KOPT-K1 (cell line): ENCODE results near the gene PTGIS.

Experiments
- H3K27ac ChIP-seq: fragments of 200-600 bp; sonication (generic); 2 replicates; pipeline ENCODE4 v1.5.1; 2016; ENCODE audit warnings: antibody characterized with exemption, mild to moderate bottlenecking, low read depth, low read length; ENCODE audit not compliant: poor library complexity, severe bottlenecking
- H3K36me3 ChIP-seq: fragments of 200-600 bp; sonication (generic); 2 replicates; pipeline ENCODE4 v1.5.1; 2017; ENCODE audit warnings: antibody characterized with exemption, mild to moderate bottlenecking, low read length, moderate library complexity; ENCODE audit not compliant: insufficient read depth
- H3K9me3 ChIP-seq: fragments of 200-600 bp; sonication (generic); 2 replicates; pipeline ENCODE4 v1.5.1; 2017; ENCODE audit warnings: antibody characterized with exemption, low read length, mild to moderate bottlenecking; ENCODE audit not compliant: insufficient read depth, poor library complexity, severe bottlenecking

PTGIS gene

DNA sequence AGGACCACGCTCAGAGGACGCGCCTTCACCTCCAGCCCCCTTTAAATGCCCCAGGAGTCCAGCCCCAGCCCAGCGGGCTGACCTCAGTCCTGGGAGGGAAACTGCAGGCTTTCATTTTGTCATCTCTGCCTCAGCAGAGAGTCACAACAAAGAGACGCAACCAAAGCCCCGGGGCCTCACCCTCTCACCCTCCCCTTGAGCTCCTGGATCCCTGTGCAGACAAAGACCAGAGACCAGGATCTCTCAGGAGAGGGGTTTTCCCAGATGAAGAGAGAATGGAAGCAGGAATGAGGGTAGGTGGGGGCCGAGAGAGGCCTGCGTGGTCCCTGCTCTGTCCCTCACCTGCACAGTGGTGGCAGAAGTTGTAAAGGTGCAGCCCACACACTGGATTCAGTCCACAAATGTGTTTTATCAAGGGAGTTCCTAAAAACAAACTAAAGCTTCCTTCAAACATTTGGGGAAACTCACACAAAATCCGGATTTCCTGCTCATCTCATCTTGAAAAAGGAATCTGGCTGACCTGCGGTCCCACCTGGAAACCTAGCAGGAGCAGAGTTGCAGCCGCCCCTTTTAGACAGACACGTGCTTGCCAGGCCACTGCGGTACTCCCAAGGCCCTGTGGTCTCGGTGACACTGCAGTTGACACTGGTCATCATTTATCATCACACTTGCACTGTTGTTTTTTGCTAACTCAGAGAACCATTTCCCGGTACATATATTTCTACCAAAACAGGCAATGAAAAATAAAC is 27.1 kb downstream of the PTGIS start:
- Histone ChIP-seq H3K27ac (no peak overlapping the region), H3K9me3 (peaks cover 17% of the 10 kb centered on the region), H3K36me3 (no peaks in the 10 kb centered on the region)

DNA sequence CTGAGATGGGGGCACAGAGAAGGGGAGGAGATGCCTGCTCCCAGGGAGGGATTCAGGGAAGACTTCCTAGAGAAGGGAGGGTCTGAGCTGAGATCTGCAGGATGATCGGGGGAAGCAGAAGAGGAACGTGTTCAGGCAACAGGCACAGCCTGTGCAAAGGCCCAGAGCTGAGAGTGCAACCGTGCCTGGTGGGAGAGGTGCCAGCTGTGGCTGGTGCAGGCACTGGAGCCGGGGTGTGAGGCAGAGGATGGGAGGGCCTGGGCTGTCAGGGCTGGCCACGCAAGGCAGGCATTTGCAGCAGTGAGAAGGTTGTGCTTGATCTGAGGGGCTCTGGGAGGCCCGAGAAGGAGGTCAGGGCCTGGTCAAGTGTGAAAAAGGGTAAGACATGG is 27.7 kb downstream of the PTGIS start:
- Histone ChIP-seq H3K36me3 (no peaks in the 10 kb centered on the region), H3K9me3 (peaks cover 11% of the 10 kb centered on the region), H3K27ac (no peak overlapping the region)

DNA sequence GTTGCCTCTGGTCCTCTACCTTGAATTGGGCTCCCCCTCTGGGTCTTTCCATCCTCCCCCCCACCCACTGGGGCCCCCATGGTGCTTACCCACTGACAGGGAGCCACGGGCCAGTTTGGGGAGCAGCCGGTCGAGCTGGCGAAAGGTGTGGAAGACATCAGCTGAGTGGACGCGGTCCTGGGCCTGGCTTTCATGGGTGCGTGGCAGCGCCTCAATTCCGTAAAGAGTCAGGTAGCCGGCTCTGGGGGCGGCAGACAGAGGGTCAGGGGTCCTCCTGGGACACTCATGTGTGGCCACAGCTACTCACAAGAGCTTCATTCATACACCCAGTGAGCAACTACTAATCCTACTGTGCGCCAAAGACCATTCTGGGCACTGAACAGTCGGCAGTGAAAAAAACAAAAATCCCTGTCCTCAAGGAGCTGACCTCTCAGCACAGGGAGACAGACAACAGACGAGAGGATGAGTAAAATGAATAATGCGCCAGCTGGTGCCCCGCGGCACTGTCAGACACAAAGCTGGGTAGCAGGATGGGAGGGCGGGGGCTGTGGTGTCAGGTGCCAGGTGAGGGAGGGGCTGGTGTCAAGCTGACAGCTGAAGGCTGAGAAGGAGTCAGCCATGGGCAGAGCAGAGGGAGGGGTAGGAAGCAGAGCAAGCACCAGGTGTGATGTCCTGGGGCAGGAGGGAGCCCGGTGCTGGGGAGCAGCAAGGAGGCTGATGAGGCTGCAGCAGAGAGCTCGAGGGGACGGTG is 28.3 kb downstream of the PTGIS start:
- H3K27ac ChIP-seq, result no peak overlapping the region
- H3K9me3 ChIP-seq, result peaks cover 5% of the 10 kb centered on the region
- H3K36me3 ChIP-seq, result no peaks in the 10 kb centered on the region

DNA sequence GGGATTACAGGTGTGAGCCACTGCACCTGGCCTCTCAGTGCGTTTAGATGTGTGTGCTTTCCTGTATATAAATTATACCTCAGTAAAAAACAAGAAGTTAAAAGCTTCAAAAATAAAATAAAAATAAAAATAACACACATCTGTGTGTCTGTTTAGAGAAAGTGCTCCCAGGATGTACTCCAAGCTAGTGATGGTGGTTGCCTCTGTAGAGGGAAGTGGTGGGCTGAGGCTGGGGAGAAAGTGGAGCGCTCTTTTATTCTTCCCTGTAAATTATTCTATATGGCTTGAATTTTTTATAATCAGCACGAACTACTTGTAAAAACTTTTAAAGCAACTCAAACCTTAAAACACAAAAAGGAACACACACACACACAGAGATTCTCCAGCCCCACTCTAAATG is 29.0 kb downstream of the PTGIS start:
- Histone ChIP-seq H3K36me3 (no peaks in the 10 kb centered on the region), H3K27ac (no peak overlapping the region), H3K9me3 (peaks cover 4% of the 10 kb centered on the region)

DNA sequence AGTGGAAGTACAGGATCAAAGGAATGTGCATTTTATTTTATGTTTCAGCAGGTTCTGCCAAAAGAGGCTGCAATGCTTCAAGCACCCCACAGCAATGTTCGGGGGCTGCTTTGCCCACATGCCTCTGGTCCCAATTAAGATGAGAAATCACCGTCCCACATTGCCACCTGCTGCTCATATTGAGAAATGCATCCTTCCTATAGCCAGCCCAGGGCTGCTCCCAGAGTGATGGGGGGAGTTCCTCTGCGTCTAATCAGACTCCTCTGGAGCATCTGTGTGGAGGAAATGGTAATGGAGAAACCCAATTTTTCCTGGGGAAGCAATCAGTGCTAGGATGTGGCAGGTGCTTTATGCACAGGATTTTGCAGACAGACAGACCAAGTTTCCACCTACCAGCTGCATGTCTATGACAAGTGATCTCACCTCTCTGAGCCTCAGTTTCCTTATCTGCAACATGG is 33.7 kb downstream of the PTGIS start:
- H3K9me3 ChIP-seq, result peaks cover 3% of the 10 kb centered on the region
- no peak overlapping the region for H3K27ac ChIP-seq
- no peaks in the 10 kb centered on the region for H3K36me3 ChIP-seq

DNA sequence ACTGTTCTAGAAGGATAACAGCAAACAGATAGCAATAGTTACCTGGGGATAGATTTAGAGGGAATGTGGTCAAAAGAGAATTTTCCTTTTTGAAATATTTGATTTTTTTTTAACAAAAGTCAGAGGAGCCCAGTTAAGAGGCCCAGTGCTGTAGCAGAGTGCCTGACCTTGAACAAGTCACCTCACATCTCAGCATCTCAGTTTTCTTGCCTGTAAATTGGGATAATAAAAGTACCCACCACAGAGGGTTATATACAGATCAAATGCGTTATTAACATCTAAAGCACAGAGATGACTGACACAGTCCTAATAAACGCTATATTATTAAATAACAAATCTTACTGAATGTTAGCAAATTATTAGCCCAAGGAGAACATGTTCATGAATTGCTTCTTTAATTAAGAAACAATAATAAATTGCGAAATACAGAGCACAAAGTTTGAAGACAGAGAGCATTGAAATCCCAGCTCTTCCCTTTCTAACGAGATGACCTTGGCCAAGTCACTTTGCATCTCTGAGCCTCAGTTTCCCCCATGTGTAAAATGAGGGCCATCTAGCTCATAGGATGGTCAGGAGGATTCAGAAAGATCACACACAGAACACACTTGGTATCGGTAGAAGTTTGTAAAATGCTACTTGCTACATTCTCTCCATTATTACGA is 35.5 kb downstream of the PTGIS start:
- no peaks in the 10 kb centered on the region for H3K9me3 ChIP-seq
- H3K27ac ChIP-seq, result no peak overlapping the region
- no peaks in the 10 kb centered on the region for H3K36me3 ChIP-seq

DNA sequence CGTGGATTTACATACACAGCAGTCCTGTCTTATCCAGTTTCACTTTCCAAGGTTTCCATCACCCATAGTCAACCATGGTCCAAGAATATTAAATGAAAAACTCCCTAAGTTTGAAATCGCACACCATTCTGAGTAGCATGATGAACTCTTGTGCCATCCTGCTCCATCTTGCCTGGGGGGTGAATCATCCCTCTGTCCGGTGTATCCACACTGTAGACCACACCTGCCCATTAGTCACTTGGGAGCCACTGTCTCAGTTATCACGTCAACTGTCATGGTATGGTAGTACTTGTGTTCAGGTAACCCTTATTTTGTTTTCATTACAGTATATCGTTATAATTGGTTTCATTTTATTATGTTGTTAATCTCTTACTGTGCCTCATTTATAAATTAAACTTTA is 38.5 kb downstream of the PTGIS start:
- Histone ChIP-seq H3K36me3 (no peaks in the 10 kb centered on the region), H3K27ac (no peak overlapping the region), H3K9me3 (peaks cover 9% of the 10 kb centered on the region)

DNA sequence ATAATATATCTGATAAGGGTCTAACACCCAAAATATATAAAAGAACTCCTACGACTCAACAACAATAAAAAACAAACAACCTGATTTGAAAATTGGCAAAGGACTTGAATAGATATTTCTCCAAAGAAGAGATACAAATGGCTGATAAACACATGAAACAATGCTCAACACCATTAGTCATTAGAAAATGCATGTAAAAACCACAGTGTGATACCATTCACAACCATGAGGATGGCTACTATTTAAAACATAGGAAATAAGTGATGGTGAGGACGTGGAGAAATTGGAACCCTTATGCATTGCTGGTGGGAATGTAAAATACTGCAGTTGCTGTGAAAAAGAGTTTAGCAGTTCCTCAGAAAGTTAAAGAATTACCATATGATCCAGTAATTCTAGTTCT is 41.4 kb downstream of the PTGIS start:
- Histone ChIP-seq H3K9me3 (peaks cover 20% of the 10 kb centered on the region), H3K27ac (no peak overlapping the region), H3K36me3 (no peaks in the 10 kb centered on the region)

DNA sequence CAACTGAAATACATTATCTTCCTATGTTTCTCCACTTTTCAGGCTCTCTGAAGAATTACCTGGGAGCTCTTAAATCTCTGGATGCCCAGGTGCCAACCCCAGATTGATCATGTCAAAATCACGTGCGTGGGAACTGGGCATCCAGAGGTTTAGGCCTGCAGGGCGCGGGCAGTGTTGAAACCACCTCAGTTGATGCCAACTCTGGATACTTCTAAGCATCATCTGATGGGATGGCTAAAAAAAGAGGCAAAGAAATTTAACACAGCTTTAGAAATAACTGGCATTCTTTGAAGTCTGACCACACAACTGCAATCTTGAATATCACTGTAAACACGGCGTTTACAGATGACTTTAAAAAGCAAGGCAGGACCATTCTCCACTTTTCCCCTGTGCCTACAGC is 41.9 kb downstream of the PTGIS start:
- no peak overlapping the region for H3K27ac ChIP-seq
- peaks cover 20% of the 10 kb centered on the region for H3K9me3 ChIP-seq
- H3K36me3 ChIP-seq, result no peaks in the 10 kb centered on the region

DNA sequence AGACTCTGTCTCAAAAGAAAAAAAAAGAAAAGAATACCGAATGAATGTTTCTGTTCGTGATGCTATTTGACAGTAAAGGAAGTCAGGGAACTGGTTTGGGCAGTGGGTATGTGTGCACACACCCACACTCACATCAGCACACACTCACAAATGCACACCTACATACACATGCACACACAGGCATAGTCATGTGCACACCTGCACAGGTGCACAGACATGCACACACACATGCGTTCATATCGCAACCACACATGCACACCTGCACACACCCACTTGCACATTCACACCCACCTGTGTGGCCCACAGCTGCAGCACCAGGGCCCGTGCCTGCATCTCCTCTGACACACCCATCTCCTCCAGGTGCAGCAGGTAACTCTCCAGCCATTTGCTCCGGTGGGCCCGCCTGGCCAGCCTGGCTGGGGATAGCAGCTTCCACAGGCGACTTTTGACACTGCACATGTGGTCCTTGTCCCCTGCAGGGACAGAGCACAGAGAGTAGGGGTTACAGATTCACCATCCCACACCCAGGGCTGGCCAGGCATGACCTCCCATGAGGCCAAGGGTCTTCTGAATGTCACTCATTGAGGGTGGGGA is 44.1 kb downstream of the PTGIS start:
- H3K36me3 ChIP-seq, result no peaks in the 10 kb centered on the region
- H3K27ac ChIP-seq, result no peak overlapping the region
- peaks cover 20% of the 10 kb centered on the region for H3K9me3 ChIP-seq

DNA sequence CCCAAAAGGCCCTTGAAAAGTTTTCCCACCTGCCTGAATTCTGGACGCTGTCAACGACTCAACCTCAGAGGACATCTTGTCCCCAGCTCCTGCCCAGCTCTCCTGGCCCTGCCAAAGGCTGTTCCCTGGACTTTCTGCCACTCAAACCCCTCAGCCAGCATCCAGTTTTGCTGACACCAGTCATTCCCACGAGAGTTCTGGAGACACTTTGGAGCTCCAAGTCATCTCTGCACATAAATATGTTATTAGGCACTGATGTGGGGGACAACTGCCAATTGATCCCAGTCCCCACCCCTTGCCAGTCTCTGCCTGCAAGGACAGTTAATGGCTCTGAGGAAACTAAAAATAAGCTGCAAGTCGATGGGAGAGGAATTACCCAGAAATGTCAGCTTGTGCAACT is 46.6 kb downstream of the PTGIS start:
- Histone ChIP-seq H3K9me3 (peaks cover 20% of the 10 kb centered on the region), H3K27ac (no peak overlapping the region), H3K36me3 (no peaks in the 10 kb centered on the region)

DNA sequence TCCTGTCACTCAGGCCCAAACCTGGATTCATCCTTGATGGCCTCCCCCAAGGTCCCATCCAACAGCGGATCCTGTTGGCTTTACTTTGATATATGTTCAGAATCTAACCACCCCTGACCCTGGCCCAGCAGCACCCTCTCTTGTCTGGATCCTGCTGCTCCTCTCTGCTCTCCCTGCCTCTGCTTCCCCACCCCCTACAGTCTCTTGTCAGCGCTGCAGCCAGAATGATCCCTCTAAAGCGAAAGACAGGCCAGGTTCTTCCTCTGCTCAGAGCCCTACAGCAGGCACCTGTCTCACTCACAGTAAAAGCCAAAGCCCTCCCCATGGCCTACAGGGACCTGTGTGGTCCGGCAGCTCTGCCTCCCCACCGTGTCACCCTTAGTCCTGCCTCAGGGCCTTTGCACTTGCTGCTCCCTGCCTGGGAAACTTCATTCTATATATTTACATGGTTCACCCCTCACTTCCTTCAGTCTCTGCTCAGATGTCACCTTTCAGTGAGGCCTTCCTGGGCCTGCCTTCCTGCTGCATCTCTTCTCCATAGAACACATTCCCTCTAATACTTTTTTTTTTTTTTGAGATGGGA is 48.1 kb downstream of the PTGIS start:
- Histone ChIP-seq H3K27ac (no peak overlapping the region), H3K9me3 (peaks cover 15% of the 10 kb centered on the region), H3K36me3 (no peaks in the 10 kb centered on the region)

DNA sequence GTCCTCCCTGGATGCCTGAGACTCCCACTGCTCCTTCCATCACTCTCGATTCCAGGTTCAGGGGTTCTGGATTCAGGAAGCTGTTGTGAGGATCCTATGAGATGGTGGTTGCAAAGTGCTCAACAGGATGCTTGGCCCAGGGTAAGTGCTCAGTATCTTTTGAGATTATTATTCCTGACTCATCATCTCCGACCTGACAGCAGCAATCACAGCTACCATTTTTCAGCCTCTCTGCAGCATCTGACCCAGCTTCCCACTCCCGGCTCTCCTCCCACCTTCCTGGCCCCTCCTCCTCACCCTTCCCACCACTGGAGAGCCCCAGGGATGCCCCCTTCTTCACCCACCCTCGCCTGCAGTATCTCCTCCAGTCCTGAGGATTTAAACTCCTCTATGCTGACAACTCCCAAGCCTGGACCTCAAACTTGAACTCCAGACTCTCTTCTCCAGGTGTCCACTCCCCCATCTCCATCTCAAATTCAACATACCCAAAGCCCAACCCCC is 48.7 kb downstream of the PTGIS start:
- no peaks in the 10 kb centered on the region for H3K36me3 ChIP-seq
- peaks cover 9% of the 10 kb centered on the region for H3K9me3 ChIP-seq
- no peak overlapping the region for H3K27ac ChIP-seq

DNA sequence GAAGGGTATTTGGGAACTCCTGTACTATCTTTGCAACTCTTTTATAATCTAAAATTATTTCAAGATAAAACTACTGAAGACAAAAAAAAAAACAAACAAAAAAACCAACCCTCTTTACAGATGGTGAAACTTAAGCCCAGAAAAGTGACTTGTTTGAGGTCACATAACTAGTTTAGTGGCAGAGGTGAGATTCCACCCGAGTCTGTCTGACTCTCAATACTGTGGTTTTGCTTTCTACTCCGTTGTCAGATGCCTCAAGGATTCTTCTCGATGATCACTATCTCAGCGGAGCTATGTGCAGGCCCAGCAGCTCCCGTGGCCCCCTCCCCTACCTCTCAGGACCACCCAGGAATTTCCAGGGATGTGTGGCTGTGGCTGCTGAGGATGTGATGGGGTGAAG is 49.4 kb downstream of the PTGIS start:
- Histone ChIP-seq H3K36me3 (no peaks in the 10 kb centered on the region), H3K27ac (no peak overlapping the region), H3K9me3 (peaks cover 2% of the 10 kb centered on the region)

DNA sequence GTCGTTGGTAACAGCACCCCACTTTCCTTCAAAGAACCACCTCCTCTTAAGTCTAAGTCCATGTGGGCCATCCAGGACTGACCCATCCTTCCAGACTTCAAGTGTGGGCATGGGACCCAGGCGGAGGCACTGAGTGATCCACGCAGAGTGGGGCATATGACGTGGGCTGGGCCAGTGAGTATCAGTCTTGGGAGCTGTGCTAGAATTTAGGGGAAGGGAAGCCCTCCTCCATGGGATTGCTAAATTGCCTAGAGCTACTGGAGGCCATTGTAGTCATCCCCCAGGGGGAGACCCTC is 50.2 kb downstream of the PTGIS start:
- no peaks in the 10 kb centered on the region for H3K9me3 ChIP-seq
- no peak overlapping the region for H3K27ac ChIP-seq
- no peaks in the 10 kb centered on the region for H3K36me3 ChIP-seq
